Uterus (tissue), 4 donors: ENCODE results near the gene TADA2A. TPM values are rescaled to one million over a fixed set of nuclear protein-coding genes. Genes with fewer than 3 reads are reported as not detected.

Experiments
- DNase-seq, 2 donors: peaks; one replicate each; pipeline ENCODE4 v3.0.0-alpha.2; 2019 to 2020
- H3K27ac ChIP-seq, 2 donors: fragments of 200-600 bp; sonication (generic); 1 replicate in 1 of 2; 2 replicates in 1 of 2; pipeline ENCODE4 v1.5.1; 2016 to 2018
- H3K27me3 ChIP-seq, 2 donors: fragments of 200-600 bp; sonication (generic); one replicate each; pipeline ENCODE4 v1.5.1; 2018 to 2019; ENCODE audit warnings: control low read depth in 1 of 2
- H3K36me3 ChIP-seq, 2 donors: fragments of 200-600 bp; sonication (generic); one replicate each; pipeline ENCODE4 v1.5.1; 2019; ENCODE audit warnings: control low read depth in 1 of 2
- H3K4me1 ChIP-seq, 2 donors: fragments of 200-600 bp; sonication (generic); one replicate each; pipeline ENCODE4 v1.5.1; 2018 to 2019; ENCODE audit warnings: control low read depth in 1 of 2
- H3K4me3 ChIP-seq, 2 donors: fragments of 200-600 bp; sonication (generic); 1 replicate in 1 of 2; 2 replicates in 1 of 2; pipeline ENCODE4 v1.5.1; 2018 to 2019; ENCODE audit warnings: mild to moderate bottlenecking in 1 of 2
- H3K9me3 ChIP-seq, 2 donors: fragments of 200-600 bp; sonication (generic); one replicate each; pipeline ENCODE4 v1.5.1; 2019; ENCODE audit warnings: control low read depth in 1 of 2
- CTCF ChIP-seq, 4 experiments: fragments of 200-600 bp in 2 of 4; fragments of 450-650 bp in 2 of 4; sonication (generic) in 2 of 4; IDR thresholded peaks; one replicate each; pipeline ENCODE4 v1.5.1; 2016 to 2019; ENCODE audit warnings: antibody characterized with exemption in 4 of 4, mild to moderate bottlenecking in 2 of 4, moderate library complexity in 1 of 4
- POLR2A ChIP-seq, 2 donors: fragments of 450-650 bp; IDR thresholded peaks; one replicate each; pipeline ENCODE4 v1.6.1; 2016; ENCODE audit warnings: antibody characterized with exemption in 2 of 2, mild to moderate bottlenecking in 1 of 2, moderate library complexity in 1 of 2
- intact Hi-C: fragments of 100-400 bp; cut with DNase I; formaldehyde crosslinking; loops from one replicate; pipeline ENCODE4 v1.15.1; 2023; ENCODE audit warnings: low total_unique reads
- total RNA-seq, 4 donors: library from RNA; depleted of rRNA in 3 of 4; stranded (reverse); fragments of >200 nt in 3 of 4; gene quantifications; one replicate each; pipeline versions ENCODE4 v1.1.0 to v1.2.4, GENCODE V29; 2014 to 2023
- donor health status: DM: yes; HTN: yes; CAD: no.

The TADA2A gene
- total RNA-seq, 4 donors from 2014 or later = 13.8 to 40.8 (median 22.0) TPM

- no peaks in the 10 kb centered on the region for H3K9me3 ChIP-seq
- H3K27me3 ChIP-seq = no peaks in the 10 kb centered on the region
- intact Hi-C loops = no loop called here
- TF ChIP-seq CTCF (IDR thresholded peaks at IDR 0.05) = no peak
- TF ChIP-seq POLR2A (IDR thresholded peaks at IDR 0.05) = no peak
- H3K27ac ChIP-seq = peak overlapping the region; percentile 84 to 89
- no peak overlapping the region for H3K4me3 ChIP-seq
- H3K36me3 ChIP-seq = no peaks in the 10 kb centered on the region
- no peak for DNase-seq
- H3K4me1 ChIP-seq = no peaks in the 10 kb centered on the region
Measured at GRCh38 chr17:37492167-37492566, 85.5 kb downstream of the TADA2A start.

GRCh38 chr17:37493249-37494027, 86.8 kb downstream of the TADA2A start:
- Histone ChIP-seq H3K36me3 (no peaks in the 10 kb centered on the region), H3K4me1 (no peaks in the 10 kb centered on the region), H3K27ac (peak overlapping the region in 1 of 2 donors; percentile 8), H3K27me3 (no peaks in the 10 kb centered on the region), H3K9me3 (no peaks in the 10 kb centered on the region), H3K4me3 (no peak overlapping the region)
- DNase-seq = no peak
- intact Hi-C loops = no loop called here
- TF ChIP-seq POLR2A (IDR thresholded peaks at IDR 0.05) (no peak), CTCF (IDR thresholded peaks at IDR 0.05) (no peak)

- H3K4me1 ChIP-seq = no peaks in the 10 kb centered on the region
- H3K36me3 ChIP-seq = no peaks in the 10 kb centered on the region
- no peaks in the 10 kb centered on the region for H3K9me3 ChIP-seq
- H3K27ac ChIP-seq = no peak overlapping the region
- TF ChIP-seq POLR2A (IDR thresholded peaks at IDR 0.05) (no peak), CTCF (IDR thresholded peaks at IDR 0.05) (no peak)
- no peak for DNase-seq
- intact Hi-C loops = no loop called here
- H3K4me3 ChIP-seq = no peak overlapping the region
- no peaks in the 10 kb centered on the region for H3K27me3 ChIP-seq
Measured at GRCh38 chr17:37494401-37494831, 87.7 kb downstream of the TADA2A start.

- intact Hi-C loops = no loop called here
Measured at GRCh38 chr17:37494971-37495370, 88.3 kb downstream of the TADA2A start.

More at GRCh38 chr17:37494971-37495370, 88.3 kb downstream of the TADA2A start:
- H3K9me3 ChIP-seq = no peaks in the 10 kb centered on the region
- H3K4me3 ChIP-seq = no peak overlapping the region
- no peak overlapping the region for H3K27ac ChIP-seq
- no peaks in the 10 kb centered on the region for H3K36me3 ChIP-seq
- H3K27me3 ChIP-seq = no peaks in the 10 kb centered on the region
- no peaks in the 10 kb centered on the region for H3K4me1 ChIP-seq
- no peak for DNase-seq
- no peak for TF ChIP-seq POLR2A (IDR thresholded peaks at IDR 0.05)
- TF ChIP-seq CTCF (IDR thresholded peaks at IDR 0.05) = no peak
